GM12878 (cell line): ENCODE measurements around the gene LRRC75B. TPM values are rescaled to one million over a fixed set of nuclear protein-coding genes. Genes with fewer than 3 reads are reported as not detected.

Experiments used
- ATAC-seq: fragments of 200-7000 bp; cut with Tn5 transposase; 3 replicates; pipeline ENCODE4 v1.9.1; 2020; ENCODE audit warnings: mild to moderate bottlenecking, moderate library complexity
- BruUV-seq: library from RNA; stranded (reverse); fragments of 400-500 nt; replicated peaks from 2 replicates; lab custom pipeline; 2021; lab: Mats Ljungman, UMichigan
- CTCF ChIA-PET: fragments of 300-600 bp; sonication (Branson Sonifier 250); formaldehyde crosslinking; extraction: SDS; loops from one replicate; lab custom pipeline; 2021; ENCODE audit warnings: inconsistent platforms; lab: Yijun Ruan, JAX
- POLR2A ChIA-PET: fragments of 350-600 bp; formaldehyde crosslinking; extraction: SDS; loops from one replicate; lab custom pipeline; 2021; ENCODE audit warnings: inconsistent platforms; lab: Charles Lee
- RAD21 ChIA-PET: fragments of 300-600 bp; sonication (Branson Sonifier 250); formaldehyde crosslinking; loops from one replicate; lab custom pipeline; 2023; ENCODE audit warnings: antibody characterized with exemption; ENCODE audit not compliant: unreplicated experiment; lab: Charles Lee
- SMC1A ChIA-PET: fragments of 300-600 bp; sonication (Branson Sonifier 250); formaldehyde crosslinking; loops from one replicate; lab custom pipeline; 2023; ENCODE audit not compliant: unreplicated experiment, uncharacterized antibody; lab: Charles Lee
- DNase-seq: peaks from one replicate; pipeline ENCODE4 v3.0.0-alpha.2; 2011; ENCODE audit warnings: low read depth, low spot score
- FAIRE-seq: peaks from 3 replicates; lab custom pipeline; 2011; peaks lifted over from hg19 to GRCh38; lab: Jason Lieb, UNC
- H2AFZ ChIP-seq: 2 replicates; pipeline ENCODE4 v1.6.0; 2011; ENCODE audit warnings: low read depth, low read length, control low read depth; ENCODE audit not compliant: control insufficient read depth
- H3K27ac ChIP-seq: 2 replicates; pipeline ENCODE4 v1.5.1; 2011; ENCODE audit warnings: control low read depth; ENCODE audit not compliant: control insufficient read depth, insufficient read depth
- H3K27me3 ChIP-seq, 2 experiments: replicated peaks in 1 of 2; 2 replicates each; pipeline versions ENCODE4 v1.6.0 to v1.6.1; 2011; ENCODE audit warnings: low read length in 1 of 2; ENCODE audit not compliant: control insufficient read depth in 2 of 2, insufficient read depth in 2 of 2
- H3K36me3 ChIP-seq, 2 experiments: 2 replicates each; pipeline ENCODE4 v1.5.1; 2011; ENCODE audit warnings: low read length in 1 of 2; ENCODE audit not compliant: control insufficient read depth in 2 of 2, insufficient read depth in 2 of 2
- H3K4me1 ChIP-seq: 2 replicates; pipeline ENCODE4 v1.6.1; 2011; ENCODE audit warnings: mild to moderate bottlenecking, low read length, moderate library complexity, mixed read lengths; ENCODE audit not compliant: control insufficient read depth, insufficient read depth
- H3K4me2 ChIP-seq: 2 replicates; pipeline ENCODE4 v1.6.0; 2011; ENCODE audit warnings: control low read depth; ENCODE audit not compliant: control insufficient read depth, insufficient read depth
- H3K4me3 ChIP-seq: fragments of 200-600 bp; sonication (generic); 2 replicates; pipeline ENCODE4 v1.5.1; 2016
- H3K79me2 ChIP-seq: 2 replicates; pipeline ENCODE4 v1.6.0; 2011; ENCODE audit warnings: low read length; ENCODE audit not compliant: control insufficient read depth, insufficient read depth
- H3K9ac ChIP-seq: 2 replicates; pipeline ENCODE4 v1.8.0; 2011; ENCODE audit warnings: low read length, control low read depth, mixed read lengths; ENCODE audit not compliant: control insufficient read depth, insufficient read depth
- H3K9me3 ChIP-seq: replicated peaks from 3 replicates; pipeline ENCODE4 v1.5.1; 2011; ENCODE audit warnings: mild to moderate bottlenecking, low read length; ENCODE audit not compliant: control insufficient read depth, insufficient read depth
- H4K20me1 ChIP-seq: 2 replicates; pipeline ENCODE4 v1.6.0; 2011; ENCODE audit not compliant: control insufficient read depth, insufficient read depth
- ATF3 ChIP-seq: IDR thresholded peaks from 2 replicates; pipeline ENCODE4 v1.6.1; 2011; ENCODE audit warnings: low read depth, mild to moderate bottlenecking, low read length, moderate library complexity, borderline replicate concordance; ENCODE audit errors: extremely low read depth
- BACH1 ChIP-seq: fragments of 450-650 bp; IDR thresholded peaks from 2 replicates; pipeline ENCODE4 v1.6.1; 2017; ENCODE audit warnings: mild to moderate bottlenecking, borderline replicate concordance
- BMI1 ChIP-seq: fragments of 450-650 bp; IDR thresholded peaks from 2 replicates; pipeline ENCODE4 v1.6.1; 2016; ENCODE audit warnings: mild to moderate bottlenecking, moderate library complexity, borderline replicate concordance
- CBX3 ChIP-seq: fragments of 200-600 bp; sonication (generic); IDR thresholded peaks from 2 replicates; pipeline ENCODE4 v1.6.1; 2016; ENCODE audit warnings: low read depth, borderline replicate concordance
- CBX5 ChIP-seq: sonication (generic); IDR thresholded peaks from 2 replicates; pipeline ENCODE4 v1.6.1; 2016; ENCODE audit warnings: low read depth, moderate library complexity, mild to moderate bottlenecking, inconsistent platforms
- CREB1 ChIP-seq: IDR thresholded peaks from 2 replicates; pipeline ENCODE4 v1.6.1; 2012; ENCODE audit warnings: low read depth, mild to moderate bottlenecking, inconsistent platforms
- EGR1 ChIP-seq, 2 experiments: IDR thresholded peaks; 1 replicate in 1 of 2; 2 replicates in 1 of 2; pipeline ENCODE4 v1.6.1; 2011 to 2012; ENCODE audit warnings: low read depth in 2 of 2, low read length in 2 of 2, borderline replicate concordance in 1 of 2, mild to moderate bottlenecking in 1 of 2, moderate library complexity in 1 of 2
- ETV6 ChIP-seq, 2 experiments: fragments of 450-650 bp in 1 of 2; IDR thresholded peaks in 1 of 2; conservative IDR thresholded peaks in 1 of 2; 2 replicates each; pipeline ENCODE4 v1.6.1; 2014; ENCODE audit warnings: antibody characterized with exemption in 1 of 2, borderline replicate concordance in 1 of 2, low read depth in 1 of 2, mild to moderate bottlenecking in 1 of 2, moderate library complexity in 1 of 2
- NKRF ChIP-seq: fragments of 450-650 bp; conservative IDR thresholded peaks from 2 replicates; pipeline ENCODE4 v1.6.1; 2017; ENCODE audit warnings: mild to moderate bottlenecking, moderate library complexity
- RCOR1 ChIP-seq: conservative IDR thresholded peaks from 2 replicates; pipeline ENCODE4 v1.6.1; 2012; ENCODE audit warnings: low read depth, low read length, improper control_type of control experiment
- SREBF1 ChIP-seq: IDR thresholded peaks from 2 replicates; pipeline ENCODE4 v1.6.1; 2012; ENCODE audit warnings: mild to moderate bottlenecking, low read length
- SRF ChIP-seq, 2 experiments: IDR thresholded peaks; 2 replicates each; pipeline ENCODE4 v1.6.1; 2011; ENCODE audit warnings: low read depth in 2 of 2, low read length in 2 of 2, mild to moderate bottlenecking in 1 of 2, moderate library complexity in 1 of 2
- STAT1 ChIP-seq: fragments of 450-650 bp; conservative IDR thresholded peaks from 2 replicates; pipeline ENCODE4 v1.6.1; 2014; ENCODE audit warnings: antibody characterized with exemption, mild to moderate bottlenecking
- TARDBP ChIP-seq: IDR thresholded peaks from 2 replicates; pipeline ENCODE4 v1.6.1; 2016; ENCODE audit warnings: borderline replicate concordance
- ZNF384 ChIP-seq: IDR thresholded peaks from 2 replicates; pipeline ENCODE4 v1.6.1; 2012; ENCODE audit warnings: low read depth, mild to moderate bottlenecking, low read length, improper control_type of control experiment, borderline replicate concordance
- WGBS: methylation state at CpG from one replicate; pipeline ENCODE4 v1.1.6; 2016; ENCODE audit warnings: low lambda C conversion rate; ENCODE audit not compliant: insufficient replicate concordance, insufficient coverage; ENCODE audit errors: missing lambda C conversion rate; 5-methylcytosine and 5-hydroxymethylcytosine counted together
- in situ Hi-C: fragments of 300-500 bp; cut with MboI; formaldehyde crosslinking; loops from 9 replicates; pipeline ENCODE4 v1.14.3; 2018; ENCODE audit warnings: mixed read lengths
- intact Hi-C: fragments of 100-400 bp; cut with micrococcal nuclease; formaldehyde crosslinking; loops from one replicate; pipeline ENCODE4 v1.14.2; 2022; ENCODE audit not compliant: unreplicated experiment
- polyA plus RNA-seq, 11 experiments: library from polyadenylated mRNA; depleted of rRNA in 4 of 11; unstranded in 6 of 11; stranded (reverse) in 5 of 11; fragments of >200 nt; fragmentation: Nextera tagmentation in 4 of 11; fragmentation: Illumina TruSeq in 1 of 11; extraction: Ambion mirVana in 4 of 11; extraction: Trizol in 1 of 11; gene quantifications; 1 replicate in 1 of 11; 2 replicates in 10 of 11; pipeline versions ENCODE4 v1.2.1 to v1.2.3, GENCODE V29; 2011 to 2016; ENCODE audit warnings: inconsistent platforms in 2 of 11, missing spikeins in 2 of 11, low read depth in 1 of 11
- total RNA-seq, 4 experiments: library from RNA; depleted of rRNA in 3 of 4; stranded (reverse); fragments of >200 nt in 3 of 4; fragmentation: Illumina TruSeq in 1 of 4; extraction: Trizol in 1 of 4; gene quantifications; 2 replicates each; pipeline versions ENCODE4 v1.2.1 to v1.2.3, GENCODE V29; 2013 to 2021
- TF ChIP-seq, protein P1 (sequence below): IDR thresholded peaks from 2 replicates; pipeline ENCODE4 v1.6.1; 2011; ENCODE audit warnings: low read depth, low read length, improper control_type of control experiment, borderline replicate concordance

LRRC75B gene
- total and polyA plus RNA-seq, 10 of the 15 experiments (the other 5 are each of a cell fraction or from before 2014, with no cell fraction given) = 0.09 to 0.98 (median 0.11) TPM; not detected in 3

DNA sequence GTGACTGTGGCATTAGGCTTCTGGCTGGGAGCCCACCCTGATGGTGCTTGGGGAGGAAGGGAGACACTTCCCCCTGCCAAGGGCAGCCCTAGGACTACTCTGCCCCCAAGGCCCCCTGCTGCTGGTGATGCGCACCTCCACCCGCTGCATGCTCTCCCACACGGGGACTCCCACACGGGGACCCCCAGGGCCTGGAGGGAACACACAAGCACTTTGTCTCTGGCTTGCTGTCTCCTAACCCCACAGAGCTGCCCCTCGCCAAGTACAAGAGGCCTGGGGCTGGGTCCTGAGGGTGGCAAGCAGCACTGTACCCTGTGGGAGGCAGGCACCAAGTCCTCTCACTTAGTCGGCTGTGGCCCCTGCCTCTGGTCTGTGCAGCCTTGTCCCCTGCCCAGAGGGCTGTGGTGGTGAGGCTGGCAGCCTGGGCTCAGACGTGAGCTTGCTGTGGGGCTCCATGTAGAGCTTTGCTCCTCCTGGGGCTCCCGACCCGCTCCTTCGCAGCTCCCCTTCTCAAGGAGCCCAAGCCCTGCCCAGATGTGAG is 7.9 kb downstream of the LRRC75B start:
- intact Hi-C loops (no loop called here), in situ Hi-C loops (no loop called here)
- no peaks in the 10 kb centered on the region for H3K79me2 ChIP-seq
- no peak overlapping the region for H3K4me2 ChIP-seq
- H3K4me3 ChIP-seq = no peak overlapping the region
- ATAC-seq (no peak), DNase-seq (no peak), FAIRE-seq (no peak)
- H3K9me3 ChIP-seq = no peaks in the 10 kb centered on the region
- no peaks in the 10 kb centered on the region for H3K27me3 ChIP-seq
- H4K20me1 ChIP-seq = no peaks in the 10 kb centered on the region
- H3K9ac ChIP-seq = no peak overlapping the region
- H3K4me1 ChIP-seq = no peaks in the 10 kb centered on the region
- no peak for TF ChIP-seq TARDBP
- no peak for TF ChIP-seq ETV6 (conservative IDR thresholded peaks at IDR 0.05 in 1 of 2, IDR thresholded peaks at IDR 0.05 in 1 of 2; ENCODE audit: borderline replicate concordance in 1 of 2, low read depth in 1 of 2)
- no peak for TF ChIP-seq ATF3
- no peak for TF ChIP-seq STAT1
- TF ChIP-seq SRF (IDR thresholded peaks at IDR 0.05; ENCODE audit: low read depth in 2 of 2, low read length in 2 of 2) = no peak
- TF ChIP-seq CREB1 = no peak
- no peak for TF ChIP-seq NKRF
- TF ChIP-seq EGR1 (IDR thresholded peaks at IDR 0.05; ENCODE audit: borderline replicate concordance in 1 of 2, low read depth in 2 of 2, low read length in 2 of 2) = no peak
- no peak for TF ChIP-seq ZNF384
- TF ChIP-seq SREBF1 = no peak
- no peak for TF ChIP-seq CBX3
- no peak for TF ChIP-seq RCOR1
- TF ChIP-seq, protein P1, sequence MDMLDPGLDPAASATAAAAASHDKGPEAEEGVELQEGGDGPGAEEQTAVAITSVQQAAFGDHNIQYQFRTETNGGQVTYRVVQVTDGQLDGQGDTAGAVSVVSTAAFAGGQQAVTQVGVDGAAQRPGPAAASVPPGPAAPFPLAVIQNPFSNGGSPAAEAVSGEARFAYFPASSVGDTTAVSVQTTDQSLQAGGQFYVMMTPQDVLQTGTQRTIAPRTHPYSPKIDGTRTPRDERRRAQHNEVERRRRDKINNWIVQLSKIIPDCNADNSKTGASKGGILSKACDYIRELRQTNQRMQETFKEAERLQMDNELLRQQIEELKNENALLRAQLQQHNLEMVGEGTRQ = no peak
- TF ChIP-seq BACH1 = no peak
- TF ChIP-seq CBX5 = no peak
- TF ChIP-seq BMI1 = no peak
- no TSS peak for BruUV-seq
- POLR2A ChIA-PET = no interaction called here
- WGBS = 62% methylated on average over 10 of the region's 10 CpGs
- no peak overlapping the region for H2AFZ ChIP-seq
- RAD21 ChIA-PET = no interaction called here
- H3K36me3 ChIP-seq = no peaks in the 10 kb centered on the region
- SMC1A ChIA-PET = no interaction called here
- CTCF ChIA-PET = no interaction called here
- no peak overlapping the region for H3K27ac ChIP-seq
